ENCODE data around the gene HIRA. TPM values are rescaled to one million over a fixed set of nuclear protein-coding genes. Genes with fewer than 3 reads are reported as not detected.
"Not testable (repeated sequence)": the region's sequence is repeated elsewhere in the genome, so short reads cannot be mapped to it uniquely, and the experiment has no call there.

HIRA gene
- total RNA-seq, 2 donors from 2014 or later, result 23.1 to 24.9 TPM

DNA sequence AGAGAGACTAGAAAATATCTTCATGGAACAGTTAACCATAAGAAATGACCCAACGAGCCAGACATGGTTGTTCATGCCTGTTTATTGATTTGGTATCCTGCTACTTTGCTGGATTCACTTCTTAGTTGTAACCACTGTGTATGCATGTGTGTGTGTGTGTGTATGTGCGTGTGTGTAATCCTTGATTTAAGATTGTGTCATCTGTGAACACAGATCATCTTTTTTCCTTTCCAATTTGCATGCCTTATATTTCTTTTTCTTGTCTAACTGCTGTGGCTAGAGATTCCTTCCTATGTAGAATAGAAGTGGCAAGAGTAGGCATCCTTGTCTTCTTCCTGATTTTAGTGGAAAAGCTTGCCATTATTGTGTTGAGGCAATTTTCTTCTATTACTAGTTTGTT, 123.7 kb downstream of the HIRA start:
- Mint-ChIP-seq H3K4me1 (no peaks in the 10 kb centered on the region), H3K27me3 (no peaks in the 10 kb centered on the region), H3K4me3 (no peak overlapping the region), H3K36me3 (ENCODE audit: low read depth) (no peaks in the 10 kb centered on the region), H3K27ac (no peak overlapping the region)
- ATAC-seq (no peak), DNase-seq (no peak)
- no peaks in the 10 kb centered on the region for H3K9me3 ChIP-seq (ENCODE audit: control insufficient read depth, low read length, poor library complexity, severe bottlenecking)

DNA sequence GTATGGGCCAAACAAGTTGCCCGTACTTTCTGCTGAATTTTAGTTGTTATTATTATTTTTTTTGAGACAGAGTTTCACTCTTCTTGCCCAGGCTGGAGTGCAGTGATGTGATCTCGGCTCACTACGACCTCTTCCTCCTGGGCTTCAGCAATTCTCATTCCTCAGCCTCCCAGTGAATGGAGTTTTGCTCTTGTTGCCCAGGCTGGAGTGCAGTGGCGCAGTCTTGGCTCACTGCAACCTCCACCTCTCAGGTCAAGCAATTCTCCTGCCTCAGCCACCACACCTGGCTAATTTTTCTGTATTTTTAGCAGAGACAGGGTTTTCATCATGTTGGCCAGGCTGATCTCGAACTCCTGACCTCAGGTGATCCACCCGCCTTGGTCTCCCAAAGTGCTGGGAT, 125.0 kb downstream of the HIRA start:
- not testable (repeated sequence) for H3K4me1 Mint-ChIP-seq; H3K27me3 Mint-ChIP-seq; H3K36me3 Mint-ChIP-seq (ENCODE audit: low read depth); H3K9me3 ChIP-seq (ENCODE audit: control insufficient read depth, low read length, poor library complexity, severe bottlenecking); ATAC-seq; DNase-seq; H3K4me3 Mint-ChIP-seq; H3K27ac Mint-ChIP-seq

DNA sequence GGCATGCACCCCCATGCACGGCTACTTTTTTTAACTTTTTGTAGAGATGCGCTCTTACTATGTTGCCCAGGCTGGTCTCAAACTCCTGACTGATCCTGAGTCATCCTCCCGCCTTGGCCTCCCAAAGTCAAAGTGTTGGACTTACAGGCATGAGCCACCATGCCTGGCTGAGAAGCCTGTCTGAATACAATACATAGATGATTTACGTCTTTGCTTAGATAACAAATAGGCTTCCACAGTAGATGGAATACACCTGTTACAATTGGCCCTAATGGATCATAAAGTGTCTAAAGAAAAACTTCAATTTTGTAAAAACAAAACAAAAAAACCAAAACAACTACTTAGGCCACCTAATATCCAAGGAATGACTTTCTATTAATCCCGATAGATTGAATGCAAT, 127.0 kb downstream of the HIRA start:
- no peak overlapping the region for H3K4me3 Mint-ChIP-seq
- no peaks in the 10 kb centered on the region for H3K9me3 ChIP-seq (ENCODE audit: control insufficient read depth, low read length, poor library complexity, severe bottlenecking)
- H3K4me1 Mint-ChIP-seq, result no peaks in the 10 kb centered on the region
- no peaks in the 10 kb centered on the region for H3K36me3 Mint-ChIP-seq (ENCODE audit: low read depth)
- DNase-seq, result no peak
- no peak for ATAC-seq
- H3K27ac Mint-ChIP-seq, result no peak overlapping the region
- H3K27me3 Mint-ChIP-seq, result no peaks in the 10 kb centered on the region

DNA sequence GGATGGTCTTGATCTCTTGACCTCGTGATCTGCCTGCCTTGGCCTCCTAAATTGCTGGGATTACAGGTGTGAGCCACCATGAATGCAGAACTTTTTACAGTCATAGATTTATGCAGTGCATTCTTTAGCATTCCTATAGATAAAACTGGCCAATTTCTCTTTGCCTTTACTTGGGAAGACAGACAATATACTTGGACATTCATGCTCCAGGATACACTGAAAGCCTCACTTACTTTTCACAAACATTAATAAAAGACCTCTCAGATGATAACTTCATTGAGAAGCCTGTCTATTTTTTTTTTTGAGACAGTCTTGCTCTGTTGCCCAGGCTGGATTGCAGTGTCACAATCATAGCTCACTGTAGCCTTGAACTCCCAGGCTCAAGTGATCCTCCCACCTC, 127.7 kb downstream of the HIRA start:
- Mint-ChIP-seq H3K36me3 (ENCODE audit: low read depth) (no peaks in the 10 kb centered on the region), H3K4me3 (no peak overlapping the region), H3K27me3 (no peaks in the 10 kb centered on the region), H3K27ac (no peak overlapping the region), H3K4me1 (no peaks in the 10 kb centered on the region)
- no peaks in the 10 kb centered on the region for H3K9me3 ChIP-seq (ENCODE audit: control insufficient read depth, low read length, poor library complexity, severe bottlenecking)
- ATAC-seq, result no peak
- DNase-seq, result no peak

DNA sequence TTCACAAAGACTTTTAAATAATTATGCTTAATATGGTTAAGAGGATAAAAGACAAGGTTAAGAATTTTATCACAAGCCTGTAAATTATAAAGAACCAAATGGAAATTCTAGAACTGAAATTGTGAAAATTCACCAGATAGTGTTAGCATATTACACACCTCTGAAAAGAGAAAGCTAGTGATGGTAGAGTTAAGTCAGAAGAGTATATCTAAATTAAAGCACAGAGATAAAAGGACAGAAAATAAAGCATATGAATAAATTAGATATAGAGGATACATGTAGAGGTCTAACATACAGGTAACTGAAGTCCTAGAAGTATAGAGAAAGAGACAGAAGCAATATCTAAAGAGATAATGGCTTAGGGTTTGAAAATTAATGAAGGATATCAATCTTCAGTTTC, 135.8 kb downstream of the HIRA start:
- H3K4me3 Mint-ChIP-seq, result no peak overlapping the region
- no peak for ATAC-seq

DNA sequence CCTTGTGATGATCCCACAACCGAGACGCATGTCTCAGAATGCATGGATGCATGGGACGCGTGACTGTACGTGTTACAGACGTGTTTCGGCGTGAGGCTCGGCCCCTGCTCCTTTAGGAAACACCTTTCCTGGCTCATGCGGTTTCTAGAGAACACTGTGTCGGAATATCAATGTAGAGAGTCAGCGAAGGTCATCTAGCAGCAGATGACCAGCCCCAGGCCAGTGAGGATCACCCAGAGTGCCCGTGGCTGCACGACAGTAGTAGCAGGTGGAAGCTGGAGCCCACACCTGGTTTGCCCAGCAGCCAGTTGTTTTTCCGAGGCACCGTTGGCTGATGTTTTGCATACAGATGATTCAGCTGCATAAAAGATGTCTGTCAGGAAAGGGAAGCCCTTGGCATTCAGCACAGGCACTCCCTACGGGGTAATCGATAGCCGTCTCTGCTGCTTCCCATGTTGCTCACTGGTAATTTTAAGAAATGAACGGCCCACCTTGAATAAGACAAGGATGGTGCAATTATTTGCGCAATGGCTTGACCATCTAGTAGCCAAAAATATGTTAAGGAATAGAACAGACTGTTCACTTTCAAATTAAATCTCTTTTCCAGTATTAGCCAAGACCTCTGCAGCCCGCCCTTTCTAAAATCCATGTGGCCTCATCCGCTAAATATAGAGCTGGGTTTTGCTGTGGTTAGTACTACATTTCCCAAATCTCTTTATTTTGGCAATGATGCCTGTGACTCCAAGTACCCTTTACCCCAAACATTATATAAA, 138.9 kb downstream of the HIRA start:
- Mint-ChIP-seq H3K36me3 (ENCODE audit: low read depth) (peaks cover 4% of the 10 kb centered on the region), H3K27me3 (peaks cover 26% of the 10 kb centered on the region), H3K27ac (no peak overlapping the region), H3K4me3 (peak overlapping the region; percentile 92), H3K4me1 (peaks cover 14% of the 10 kb centered on the region)
- ATAC-seq, result no peak
- no peak for DNase-seq
- no peaks in the 10 kb centered on the region for H3K9me3 ChIP-seq (ENCODE audit: control insufficient read depth, low read length, poor library complexity, severe bottlenecking)

More for the DNA sequence above, 135.8 kb downstream of the HIRA start:
- peaks cover 8% of the 10 kb centered on the region for H3K27me3 Mint-ChIP-seq
- no peaks in the 10 kb centered on the region for H3K9me3 ChIP-seq (ENCODE audit: control insufficient read depth, low read length, poor library complexity, severe bottlenecking)
- H3K4me1 Mint-ChIP-seq, result peaks cover 6% of the 10 kb centered on the region
- no peak overlapping the region for H3K27ac Mint-ChIP-seq
- DNase-seq, result no peak
- no peaks in the 10 kb centered on the region for H3K36me3 Mint-ChIP-seq (ENCODE audit: low read depth)

DNA sequence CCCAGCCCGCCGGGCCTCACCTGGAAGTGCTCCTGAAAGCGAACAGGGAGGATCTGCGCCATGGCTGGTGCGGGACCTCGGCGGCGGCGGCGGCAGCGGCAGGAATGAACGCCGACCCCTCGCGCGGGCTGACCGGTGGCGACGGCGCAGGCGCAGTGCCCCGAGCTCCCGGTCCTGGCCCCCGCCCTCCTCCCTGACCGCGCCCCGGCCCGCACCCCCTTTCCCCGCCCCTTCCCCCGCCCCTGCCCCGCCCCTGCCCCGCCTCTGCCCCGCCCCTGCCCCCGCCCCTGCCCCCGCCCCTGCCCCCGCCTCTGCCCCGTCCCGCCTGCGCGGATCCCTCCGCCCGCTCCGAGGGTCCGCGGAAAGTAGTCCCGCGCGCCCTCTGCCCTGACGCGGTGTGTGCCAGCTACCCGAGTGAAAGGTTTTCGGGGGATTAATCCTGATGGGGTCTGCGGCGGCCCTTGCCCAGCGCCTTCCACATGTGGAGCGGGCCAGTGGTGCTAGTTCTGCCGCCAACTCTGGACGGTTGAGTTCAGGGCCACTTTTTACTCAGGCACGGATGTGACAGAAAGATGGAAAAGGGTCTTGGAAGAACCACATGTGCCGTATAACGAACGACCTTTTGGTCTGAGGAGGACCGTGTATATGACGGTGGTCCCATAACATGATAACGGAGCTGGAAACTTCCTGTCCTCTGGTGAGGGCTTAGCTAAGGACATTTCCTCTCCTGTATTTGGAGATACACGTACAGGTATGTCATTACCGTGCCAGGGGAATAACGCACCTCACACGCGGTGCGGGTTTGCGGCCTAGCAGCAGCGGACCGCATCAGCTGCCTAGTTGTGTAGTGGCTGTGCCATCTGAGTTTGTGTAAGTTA, 139.7 kb downstream of the HIRA start, which contains the start of gene CLTCL1:
Gene CLTCL1 (minus strand): TSS at position 140 of the 878 bp plus-strand sequence. CDS start 78 bp downstream, at position 62.
- Mint-ChIP-seq H3K27ac (no peak within 1 kb of the TSS), H3K36me3 (ENCODE audit: low read depth) (peaks cover 7% of the 10 kb centered on the region), H3K4me1 (peaks cover 16% of the 10 kb centered on the region), H3K4me3 (peak within 1 kb of the TSS; percentile 92), H3K27me3 (peaks cover 34% of the 10 kb centered on the region)
- H3K9me3 ChIP-seq (ENCODE audit: control insufficient read depth, low read length, poor library complexity, severe bottlenecking), result no peaks in the 10 kb centered on the region
- DNase-seq (peak; percentile 46 to 72 (median 66)), ATAC-seq (peak; percentile 79)

DNA sequence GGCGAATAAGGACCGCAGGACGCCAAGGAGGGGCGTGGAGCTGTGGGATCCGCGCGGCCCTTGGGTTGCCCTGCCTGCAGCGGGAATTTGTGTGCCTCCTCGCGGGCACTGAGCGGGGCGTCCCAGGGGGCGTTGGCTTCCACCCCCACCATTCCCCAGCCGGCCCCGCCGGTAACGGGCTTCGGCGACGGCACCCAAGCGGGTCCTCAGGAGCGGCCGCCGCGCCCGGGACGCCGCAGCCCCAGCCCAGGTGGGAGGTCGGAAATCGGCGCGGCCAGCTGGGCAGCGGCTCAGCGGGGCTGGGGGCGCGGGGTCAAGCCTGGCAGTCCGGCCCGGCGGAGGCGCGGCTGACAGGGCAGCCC, 140.3 kb downstream of the HIRA start:
- peak in 2 of 3 donors; percentile 27 to 31 for DNase-seq
- no peaks in the 10 kb centered on the region for H3K9me3 ChIP-seq (ENCODE audit: control insufficient read depth, low read length, poor library complexity, severe bottlenecking)
- Mint-ChIP-seq H3K27ac (no peak overlapping the region), H3K4me3 (peak overlapping the region; percentile 87), H3K4me1 (peaks cover 16% of the 10 kb centered on the region), H3K27me3 (peaks cover 37% of the 10 kb centered on the region), H3K36me3 (ENCODE audit: low read depth) (peaks cover 7% of the 10 kb centered on the region)
- peak; percentile 32 for ATAC-seq

DNA sequence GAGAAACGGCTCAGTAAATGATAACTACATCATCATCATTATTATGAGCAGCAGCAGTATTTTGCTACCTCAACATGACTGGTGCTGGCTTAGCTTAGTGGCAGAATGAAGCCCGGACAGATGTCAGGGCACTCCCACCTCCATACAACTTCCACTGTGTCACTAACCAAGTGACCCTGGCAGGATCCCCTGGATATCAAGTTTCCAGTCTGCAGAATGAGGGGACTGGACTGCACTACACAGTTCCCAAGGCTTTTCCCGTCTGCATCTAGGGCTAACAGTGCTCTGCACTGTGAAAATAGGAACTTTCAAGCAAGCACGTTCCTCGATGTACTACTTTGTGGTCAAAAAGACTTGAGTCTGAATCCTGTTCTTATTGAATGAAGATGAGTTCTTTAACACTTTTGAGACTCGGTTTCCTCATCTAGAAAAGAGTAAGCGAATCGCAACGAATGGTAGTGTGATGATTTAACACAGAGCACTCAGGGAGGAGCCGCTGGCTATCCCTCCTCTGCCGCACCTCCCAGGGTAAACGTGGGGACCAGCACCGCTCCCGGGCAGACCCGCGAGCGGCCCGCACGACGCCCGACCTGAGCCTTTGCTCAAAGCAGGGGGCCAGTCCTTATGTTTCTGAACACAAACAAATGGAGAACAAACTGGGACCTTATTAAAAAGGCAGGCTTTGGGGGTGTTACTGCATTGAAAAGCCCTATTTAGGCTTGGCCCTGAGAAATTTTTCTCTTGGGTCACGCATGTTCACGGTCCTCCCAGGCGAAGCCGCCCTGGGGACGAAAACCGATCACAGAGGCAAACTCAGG, 140.9 kb downstream of the HIRA start:
- ATAC-seq (peak; percentile 12), DNase-seq (no peak)
- H3K4me3 Mint-ChIP-seq, result peak overlapping the region; percentile 87
- peaks cover 7% of the 10 kb centered on the region for H3K36me3 Mint-ChIP-seq (ENCODE audit: low read depth)
- H3K27ac Mint-ChIP-seq, result no peak overlapping the region
- peaks cover 16% of the 10 kb centered on the region for H3K4me1 Mint-ChIP-seq
- H3K9me3 ChIP-seq (ENCODE audit: control insufficient read depth, low read length, poor library complexity, severe bottlenecking), result no peaks in the 10 kb centered on the region
- peaks cover 33% of the 10 kb centered on the region for H3K27me3 Mint-ChIP-seq

DNA sequence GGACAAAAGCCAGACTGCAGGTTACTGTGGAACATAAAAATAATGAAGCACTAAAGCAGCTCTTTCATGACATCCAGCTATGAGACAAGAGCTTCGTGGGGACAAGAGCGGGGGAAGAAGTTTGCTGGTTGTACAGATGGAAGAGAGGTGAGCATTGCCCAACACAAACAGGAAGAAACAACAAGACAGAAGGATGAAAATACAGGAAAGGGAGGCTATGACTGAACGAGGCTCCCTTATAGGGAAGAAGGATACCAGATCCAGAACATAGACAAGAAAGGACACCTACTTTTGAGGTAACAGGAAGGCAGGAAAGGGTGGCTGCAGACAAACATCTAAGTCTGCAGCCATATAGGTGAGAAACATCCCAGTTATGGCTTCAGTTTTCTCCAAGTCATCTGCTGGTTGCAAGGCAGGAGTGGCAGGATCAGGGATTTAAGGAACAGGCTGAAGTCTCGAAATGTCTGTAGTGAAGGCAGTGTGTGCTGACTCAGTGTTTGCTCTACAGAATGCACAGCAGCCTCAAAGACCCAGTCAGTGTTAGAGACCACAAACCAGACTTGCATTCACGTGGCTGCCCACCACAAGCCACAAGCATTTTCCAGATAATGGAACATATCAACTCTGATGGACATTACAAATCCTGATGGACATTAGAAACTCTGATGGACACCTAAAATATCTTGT, 141.9 kb downstream of the HIRA start:
- peaks cover 7% of the 10 kb centered on the region for H3K36me3 Mint-ChIP-seq (ENCODE audit: low read depth)
- no peak overlapping the region for H3K4me3 Mint-ChIP-seq
- ATAC-seq, result no peak
- H3K4me1 Mint-ChIP-seq, result peaks cover 16% of the 10 kb centered on the region
- DNase-seq, result no peak
- H3K27me3 Mint-ChIP-seq, result peaks cover 33% of the 10 kb centered on the region
- no peaks in the 10 kb centered on the region for H3K9me3 ChIP-seq (ENCODE audit: control insufficient read depth, low read length, poor library complexity, severe bottlenecking)
- no peak overlapping the region for H3K27ac Mint-ChIP-seq

DNA sequence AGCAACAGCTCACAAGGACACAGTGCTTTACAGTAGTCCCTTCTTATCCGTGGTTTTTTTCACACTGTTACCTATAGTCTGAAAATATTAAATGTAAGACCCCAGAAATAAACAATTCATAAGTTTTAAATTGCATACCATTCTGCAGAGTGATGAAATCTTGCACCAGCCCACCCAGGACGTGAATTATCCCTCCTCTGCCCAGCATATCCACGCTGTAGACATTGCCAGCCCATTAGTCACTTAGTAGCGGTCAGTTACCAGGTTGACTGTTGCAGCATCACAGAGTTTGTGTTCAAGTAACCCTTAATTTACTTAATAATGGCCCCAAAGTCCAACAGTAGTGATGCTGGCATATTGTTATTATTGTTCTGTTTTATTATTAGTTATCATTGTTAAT, 143.6 kb downstream of the HIRA start:
- no peak for DNase-seq
- Mint-ChIP-seq H3K36me3 (ENCODE audit: low read depth) (peaks cover 7% of the 10 kb centered on the region), H3K4me1 (peaks cover 16% of the 10 kb centered on the region), H3K4me3 (no peak overlapping the region), H3K27ac (no peak overlapping the region), H3K27me3 (peaks cover 33% of the 10 kb centered on the region)
- no peaks in the 10 kb centered on the region for H3K9me3 ChIP-seq (ENCODE audit: control insufficient read depth, low read length, poor library complexity, severe bottlenecking)
- ATAC-seq, result no peak

DNA sequence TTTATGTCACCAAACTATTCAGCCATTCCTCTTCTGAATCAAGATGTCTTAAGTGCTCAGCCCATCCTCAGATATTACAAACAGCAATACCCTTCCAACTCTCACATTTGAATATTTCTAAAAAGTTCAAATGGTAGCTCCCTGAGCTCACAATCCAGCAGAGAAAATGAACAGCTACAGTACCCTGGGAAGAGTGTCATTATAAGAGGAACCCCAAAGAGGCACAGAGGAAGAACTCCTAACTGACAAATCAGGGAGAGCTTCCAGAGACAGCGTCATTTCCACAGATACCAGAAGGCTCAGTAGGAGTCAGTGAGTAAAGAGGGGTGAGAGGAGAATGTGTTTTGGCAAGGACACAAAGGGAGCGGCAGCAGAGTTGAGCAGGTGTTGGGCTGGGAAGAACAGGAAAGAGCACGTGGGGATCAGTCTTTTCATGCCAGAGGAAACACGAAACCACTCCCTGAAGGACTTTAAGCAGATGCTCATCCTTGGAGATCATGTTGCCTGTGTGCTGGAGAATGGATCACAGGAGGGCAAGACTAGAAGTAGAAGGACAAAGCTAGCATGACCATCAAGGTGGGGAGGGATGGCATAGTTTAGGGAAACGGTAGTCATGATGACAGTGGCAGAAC, 144.3 kb downstream of the HIRA start:
- peaks cover 15% of the 10 kb centered on the region for H3K4me1 Mint-ChIP-seq
- no peak overlapping the region for H3K27ac Mint-ChIP-seq

More for the DNA sequence above, 144.3 kb downstream of the HIRA start:
- DNase-seq, result no peak
- H3K9me3 ChIP-seq (ENCODE audit: control insufficient read depth, low read length, poor library complexity, severe bottlenecking), result no peaks in the 10 kb centered on the region
- H3K36me3 Mint-ChIP-seq (ENCODE audit: low read depth), result peaks cover 7% of the 10 kb centered on the region
- H3K4me3 Mint-ChIP-seq, result no peak overlapping the region
- H3K27me3 Mint-ChIP-seq, result peaks cover 33% of the 10 kb centered on the region
- ATAC-seq, result no peak

Measured in T-helper 17 cell (primary cell).